PC-3 (cell line): ENCODE measurements around the gene NHERF2. TPM values are rescaled to one million over a fixed set of nuclear protein-coding genes. Genes with fewer than 3 reads are reported as not detected.
A peak's percentile ranks its signal among the peaks of the same experiment; 100 is the strongest.

ENCODE experiments used
- ATAC-seq: fragments of 200-7000 bp; cut with Tn5 transposase; 2 replicates; pipeline ENCODE4 v1.9.1; 2020; ENCODE audit warnings: mild to moderate bottlenecking, moderate library complexity
- BruUV-seq: library from RNA; stranded (reverse); fragments of 400-500 nt; replicated peaks from 2 replicates; lab custom pipeline; 2021; lab: Mats Ljungman, UMichigan
- CTCF ChIA-PET: fragments of 300-600 bp; sonication (Branson Sonifier 250); formaldehyde crosslinking; loops from one replicate; lab custom pipeline; 2022; ENCODE audit warnings: antibody characterized with exemption; lab: Charles Lee
- POLR2A ChIA-PET: fragments of 300-600 bp; sonication (Branson Sonifier 250); formaldehyde crosslinking; loops from one replicate; lab custom pipeline; 2022; ENCODE audit warnings: antibody characterized with exemption; ENCODE audit not compliant: unreplicated experiment; lab: Charles Lee
- DNase-seq: peaks from one replicate; pipeline ENCODE4 v3.0.0-alpha.2; 2015
- H2AFZ ChIP-seq: fragments of 300-600 bp; sonication (generic); 2 replicates; pipeline ENCODE4 v1.6.0; 2016; ENCODE audit warnings: antibody characterized with exemption, low read length
- H3F3A ChIP-seq: fragments of 300-600 bp; sonication (generic); one replicate; pipeline ENCODE4 v1.6.0; 2017; ENCODE audit warnings: antibody characterized with exemption, low read length, control low read depth, mild to moderate bottlenecking; ENCODE audit not compliant: unreplicated experiment
- H3K27ac ChIP-seq: fragments of 300-600 bp; sonication (generic); 2 replicates; pipeline ENCODE4 v1.5.1; 2016; ENCODE audit warnings: mild to moderate bottlenecking, low read length
- H3K27me3 ChIP-seq: fragments of 300-600 bp; sonication (generic); 2 replicates; pipeline ENCODE4 v1.6.1; 2016; ENCODE audit warnings: low read length, mixed read lengths
- H3K36me3 ChIP-seq: fragments of 300-600 bp; sonication (generic); 2 replicates; pipeline ENCODE4 v1.6.1; 2016; ENCODE audit warnings: low read depth, mixed run types, low read length, mixed read lengths
- H3K4me1 ChIP-seq: fragments of 300-600 bp; sonication (generic); 2 replicates; pipeline ENCODE4 v1.5.1; 2016; ENCODE audit warnings: low read length; ENCODE audit not compliant: insufficient read depth
- H3K4me2 ChIP-seq: fragments of 300-600 bp; sonication (generic); 2 replicates; pipeline ENCODE4 v1.6.0; 2016; ENCODE audit warnings: low read length
- H3K4me3 ChIP-seq: fragments of 300-600 bp; sonication (generic); 2 replicates; pipeline ENCODE4 v1.5.1; 2016; ENCODE audit warnings: mild to moderate bottlenecking, low read length, mixed read lengths
- H3K79me2 ChIP-seq: fragments of 300-600 bp; sonication (generic); 2 replicates; pipeline ENCODE4 v1.6.1; 2017; ENCODE audit warnings: low read length, mixed read lengths
- H3K9ac ChIP-seq: fragments of 300-600 bp; sonication (generic); 2 replicates; pipeline ENCODE4 v1.6.0; 2016; ENCODE audit warnings: mild to moderate bottlenecking, low read length
- H3K9me2 ChIP-seq: fragments of 300-600 bp; sonication (generic); replicated peaks from 2 replicates; pipeline ENCODE4 v1.6.1; 2016; ENCODE audit warnings: mixed run types, low read length, mixed read lengths
- H3K9me3 ChIP-seq: fragments of 300-600 bp; sonication (generic); 2 replicates; pipeline ENCODE4 v1.6.1; 2016; ENCODE audit warnings: low read length, mixed read lengths
- H4K20me1 ChIP-seq: fragments of 300-600 bp; sonication (generic); 2 replicates; pipeline ENCODE4 v1.6.1; 2016; ENCODE audit warnings: low read length, mixed read lengths
- CTCF ChIP-seq: fragments of 300-600 bp; sonication (generic); conservative IDR thresholded peaks from 2 replicates; pipeline ENCODE4 v1.5.1; 2017; ENCODE audit warnings: antibody characterized with exemption, low read depth, mild to moderate bottlenecking, low read length
- EZH2 ChIP-seq: fragments of 300-600 bp; sonication (generic); IDR thresholded peaks from one replicate; pipeline ENCODE4 v1.6.1; 2017; ENCODE audit warnings: antibody characterized with exemption, mild to moderate bottlenecking, low read length; ENCODE audit not compliant: unreplicated experiment
- EZH2phosphoT487 ChIP-seq: fragments of 300-600 bp; sonication (generic); IDR thresholded peaks from 2 replicates; pipeline ENCODE4 v1.6.1; 2018; ENCODE audit warnings: mild to moderate bottlenecking, antibody characterized with exemption, low read length, borderline replicate concordance
- intact Hi-C: fragments of 100-400 bp; cut with micrococcal nuclease; formaldehyde crosslinking; loops from 2 replicates; pipeline ENCODE4 v1.9.0; 2023
- total RNA-seq: library from RNA; depleted of rRNA; stranded (reverse); fragments of >200 nt; gene quantifications from 2 replicates; pipeline ENCODE4 v1.2.3, GENCODE V29; 2014

Gene NHERF2
- total RNA-seq, 1 experiment from 2014 or later = 145 TPM

- intact Hi-C loops = no loop called here
- Histone ChIP-seq H3K4me1 (peaks cover 70% of the 10 kb centered on the region), H3K36me3 (no peaks in the 10 kb centered on the region), H3K9ac (no peak overlapping the region), H2AFZ (no peak overlapping the region), H3K79me2 (peaks cover 35% of the 10 kb centered on the region), H3K9me2 (no peaks in the 10 kb centered on the region), H3F3A (no peaks in the 10 kb centered on the region), H3K4me2 (no peak overlapping the region), H3K4me3 (no peak overlapping the region), H3K27ac (peak overlapping the region; percentile 67), H4K20me1 (no peaks in the 10 kb centered on the region), H3K9me3 (no peaks in the 10 kb centered on the region), H3K27me3 (no peaks in the 10 kb centered on the region)
- BruUV-seq = no TSS peak
- no peak for ATAC-seq
- ChIA-PET POLR2A (no interaction called here), CTCF (no interaction called here)
- DNase-seq = no peak
- TF ChIP-seq EZH2 = no peak
- no peak for TF ChIP-seq EZH2phosphoT487
- TF ChIP-seq CTCF = no peak
Observed at GRCh38 chr16:2043667-2044451, 17.2 kb downstream of the NHERF2 start.

DNA sequence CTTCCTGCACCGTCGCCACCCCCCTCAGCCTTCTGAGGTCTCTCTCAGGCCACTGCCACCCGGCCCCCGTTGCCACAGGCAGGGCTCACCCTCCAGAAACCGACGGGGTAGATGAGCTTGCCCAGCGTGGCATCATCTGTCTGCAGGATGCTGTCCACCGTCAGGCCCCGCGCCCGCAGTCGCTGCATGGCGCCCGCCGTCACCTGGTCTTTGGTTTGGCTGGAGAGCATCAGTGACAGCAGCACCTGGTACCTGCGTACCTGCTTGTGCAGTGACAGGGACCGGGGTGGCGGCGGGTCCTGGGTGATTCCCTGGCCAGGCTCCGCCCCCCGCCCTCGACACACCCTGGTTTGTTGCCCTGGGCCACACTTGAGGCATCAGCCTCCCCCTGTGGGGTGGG lies 17.8 kb downstream of the NHERF2 start:
- no peak overlapping the region for H2AFZ ChIP-seq

More for the DNA sequence above, 17.8 kb downstream of the NHERF2 start:
- H3K4me2 ChIP-seq = no peak overlapping the region
- no peak overlapping the region for H3K27ac ChIP-seq
- intact Hi-C loops = no loop called here
- no peak for TF ChIP-seq CTCF
- no peak for TF ChIP-seq EZH2phosphoT487
- no peak for TF ChIP-seq EZH2
- ChIA-PET POLR2A (no interaction called here), CTCF (no interaction called here)
- H4K20me1 ChIP-seq = no peaks in the 10 kb centered on the region
- no peaks in the 10 kb centered on the region for H3K9me2 ChIP-seq
- H3K36me3 ChIP-seq = no peaks in the 10 kb centered on the region
- peaks cover 64% of the 10 kb centered on the region for H3K4me1 ChIP-seq
- DNase-seq = no peak
- peaks cover 42% of the 10 kb centered on the region for H3K79me2 ChIP-seq
- no peak overlapping the region for H3K4me3 ChIP-seq
- H3K9ac ChIP-seq = no peak overlapping the region
- ATAC-seq = no peak
- H3K9me3 ChIP-seq = no peaks in the 10 kb centered on the region
- BruUV-seq = no TSS peak
- H3F3A ChIP-seq = no peaks in the 10 kb centered on the region
- no peaks in the 10 kb centered on the region for H3K27me3 ChIP-seq
